Calu3 (cell line): ENCODE data around the gene HIVEP1. TPM values are rescaled to one million over a fixed set of nuclear protein-coding genes. Genes with fewer than 3 reads are reported as not detected.

Experiments used
- BruUV-seq: library from RNA; stranded (reverse); fragments of 400-500 nt; replicated peaks from 2 replicates; lab custom pipeline; 2021; lab: Mats Ljungman, UMichigan
- CTCF ChIA-PET: fragments of 300-600 bp; sonication (Branson Sonifier 250); formaldehyde crosslinking; loops from one replicate; lab custom pipeline; 2022; ENCODE audit warnings: antibody characterized with exemption; lab: Charles Lee
- DNase-seq: peaks from one replicate; pipeline ENCODE4 v3.0.0; 2022
- H3K27ac Mint-ChIP-seq: one replicate; pipeline ENCODE4 v1.8.0; 2022; ENCODE audit warnings: mixed read lengths; ENCODE audit not compliant: unreplicated experiment
- H3K27me3 Mint-ChIP-seq: one replicate; pipeline ENCODE4 v1.8.0; 2022; ENCODE audit warnings: mixed read lengths; ENCODE audit not compliant: unreplicated experiment
- H3K36me3 Mint-ChIP-seq: one replicate; pipeline ENCODE4 v1.8.0; 2022; ENCODE audit warnings: mild to moderate bottlenecking, moderate library complexity, mixed read lengths; ENCODE audit not compliant: insufficient read depth, unreplicated experiment
- H3K4me1 Mint-ChIP-seq: one replicate; pipeline ENCODE4 v1.8.0; 2022; ENCODE audit warnings: mild to moderate bottlenecking, low read depth, mixed read lengths; ENCODE audit not compliant: unreplicated experiment
- H3K4me3 Mint-ChIP-seq: one replicate; pipeline ENCODE4 v1.8.0; 2022; ENCODE audit warnings: mild to moderate bottlenecking, low read depth, moderate library complexity, mixed read lengths; ENCODE audit not compliant: unreplicated experiment
- H3K9me3 Mint-ChIP-seq: one replicate; pipeline ENCODE4 v1.8.0; 2022; ENCODE audit warnings: low read depth, mixed read lengths; ENCODE audit not compliant: unreplicated experiment
- intact Hi-C: fragments of 100-400 bp; cut with micrococcal nuclease; formaldehyde crosslinking; loops from one replicate; pipeline ENCODE4 v1.10.0; 2022; ENCODE audit not compliant: unreplicated experiment
- total RNA-seq: library from RNA; stranded (reverse); gene quantifications from 2 replicates; pipeline ENCODE4 v1.2.3, GENCODE V29; 2022
- TF ChIP-seq, protein P1 (sequence below): fragments of 200-600 bp; IDR thresholded peaks from one replicate; pipeline ENCODE4 v1.8.0; 2022; ENCODE audit warnings: antibody characterized with exemption; ENCODE audit not compliant: unreplicated experiment

The HIVEP1 gene
- total RNA-seq, 1 experiment from 2014 or later = 16.1 TPM

- no peak for DNase-seq
Measured at GRCh38 chr6:11989386-11989785, 22.7 kb upstream of the HIVEP1 start.

GRCh38 chr6:11992086-11992485 is 20.0 kb upstream of the HIVEP1 start:
- TF ChIP-seq, protein P1, sequence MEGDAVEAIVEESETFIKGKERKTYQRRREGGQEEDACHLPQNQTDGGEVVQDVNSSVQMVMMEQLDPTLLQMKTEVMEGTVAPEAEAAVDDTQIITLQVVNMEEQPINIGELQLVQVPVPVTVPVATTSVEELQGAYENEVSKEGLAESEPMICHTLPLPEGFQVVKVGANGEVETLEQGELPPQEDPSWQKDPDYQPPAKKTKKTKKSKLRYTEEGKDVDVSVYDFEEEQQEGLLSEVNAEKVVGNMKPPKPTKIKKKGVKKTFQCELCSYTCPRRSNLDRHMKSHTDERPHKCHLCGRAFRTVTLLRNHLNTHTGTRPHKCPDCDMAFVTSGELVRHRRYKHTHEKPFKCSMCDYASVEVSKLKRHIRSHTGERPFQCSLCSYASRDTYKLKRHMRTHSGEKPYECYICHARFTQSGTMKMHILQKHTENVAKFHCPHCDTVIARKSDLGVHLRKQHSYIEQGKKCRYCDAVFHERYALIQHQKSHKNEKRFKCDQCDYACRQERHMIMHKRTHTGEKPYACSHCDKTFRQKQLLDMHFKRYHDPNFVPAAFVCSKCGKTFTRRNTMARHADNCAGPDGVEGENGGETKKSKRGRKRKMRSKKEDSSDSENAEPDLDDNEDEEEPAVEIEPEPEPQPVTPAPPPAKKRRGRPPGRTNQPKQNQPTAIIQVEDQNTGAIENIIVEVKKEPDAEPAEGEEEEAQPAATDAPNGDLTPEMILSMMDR = no peak
- intact Hi-C loops = no loop called here
- H3K4me1 Mint-ChIP-seq = no peaks in the 10 kb centered on the region
- H3K27me3 Mint-ChIP-seq = no peaks in the 10 kb centered on the region
- no peak overlapping the region for H3K27ac Mint-ChIP-seq
- BruUV-seq = no TSS peak
- no peaks in the 10 kb centered on the region for H3K36me3 Mint-ChIP-seq
- CTCF ChIA-PET = no interaction called here
- H3K9me3 Mint-ChIP-seq = no peaks in the 10 kb centered on the region
- H3K4me3 Mint-ChIP-seq = no peak overlapping the region
- DNase-seq = no peak

More at GRCh38 chr6:11989386-11989785, 22.7 kb upstream of the HIVEP1 start:
- H3K36me3 Mint-ChIP-seq = no peaks in the 10 kb centered on the region
- H3K9me3 Mint-ChIP-seq = no peaks in the 10 kb centered on the region
- H3K4me3 Mint-ChIP-seq = no peak overlapping the region
- intact Hi-C loops = no loop called here
- no TSS peak for BruUV-seq
- TF ChIP-seq, protein P1 = no peak
- no peaks in the 10 kb centered on the region for H3K27me3 Mint-ChIP-seq
- H3K4me1 Mint-ChIP-seq = no peaks in the 10 kb centered on the region
- H3K27ac Mint-ChIP-seq = no peak overlapping the region
- CTCF ChIA-PET = no interaction called here

- H3K36me3 Mint-ChIP-seq = no peaks in the 10 kb centered on the region
- H3K4me1 Mint-ChIP-seq = no peaks in the 10 kb centered on the region
- no peak overlapping the region for H3K4me3 Mint-ChIP-seq
- BruUV-seq = no TSS peak
- H3K27me3 Mint-ChIP-seq = no peaks in the 10 kb centered on the region
- TF ChIP-seq, protein P1 = no peak
- intact Hi-C loops = no loop called here
- no peak overlapping the region for H3K27ac Mint-ChIP-seq
- DNase-seq = no peak
- CTCF ChIA-PET = interaction anchor here (0.7 kb wide), 1 partner anchor 170 kb away, joined by 3 read pairs; no protein-coding TSS in a partner anchor
- H3K9me3 Mint-ChIP-seq = no peaks in the 10 kb centered on the region
Measured at GRCh38 chr6:11994875-11995461, 17.1 kb upstream of the HIVEP1 start.

- CTCF ChIA-PET = no interaction called here
- Mint-ChIP-seq H3K4me3 (no peak overlapping the region), H3K27me3 (no peaks in the 10 kb centered on the region), H3K27ac (no peak overlapping the region), H3K36me3 (no peaks in the 10 kb centered on the region), H3K4me1 (no peaks in the 10 kb centered on the region), H3K9me3 (no peaks in the 10 kb centered on the region)
- intact Hi-C loops = no loop called here
- no peak for DNase-seq
- TF ChIP-seq, protein P1 = no peak
- no TSS peak for BruUV-seq
Measured at GRCh38 chr6:11996751-11997150, 15.4 kb upstream of the HIVEP1 start.
